Testis (tissue), 2 donors: ENCODE results near the gene C2orf15.

Experiments
- CTCF ChIP-seq, 3 experiments: fragments of 450-650 bp in 2 of 3; fragments of 200-600 bp in 1 of 3; sonication (generic) in 1 of 3; IDR thresholded peaks; one replicate each; pipeline ENCODE4 v1.5.1; 2016 to 2019; ENCODE audit warnings: antibody characterized with exemption in 3 of 3, mild to moderate bottlenecking in 2 of 3, moderate library complexity in 1 of 3
- POLR2A ChIP-seq: fragments of 450-650 bp; IDR thresholded peaks from one replicate; pipeline ENCODE4 v1.6.1; 2017; ENCODE audit warnings: antibody characterized with exemption, mild to moderate bottlenecking, moderate library complexity

GRCh38 chr2:99200076-99200800 is 58.7 kb downstream of the C2orf15 start:
- TF ChIP-seq POLR2A, result no peak
- TF ChIP-seq CTCF (IDR thresholded peaks at IDR 0.05), result no peak
